HCT116 (cell line): ENCODE data around the gene SERINC5. TPM values are rescaled to one million over a fixed set of nuclear protein-coding genes. Genes with fewer than 3 reads are reported as not detected.

Experiments used
- ATAC-seq: fragments of 200-7000 bp; cut with Tn5 transposase; 2 replicates; pipeline ENCODE4 v1.9.1; 2020; ENCODE audit warnings: mild to moderate bottlenecking, moderate library complexity
- BruUV-seq: library from RNA; stranded (reverse); fragments of 400-500 nt; replicated peaks from 2 replicates; lab custom pipeline; 2021; lab: Mats Ljungman, UMichigan
- CTCF ChIA-PET: fragments of 300-600 bp; sonication (Branson Sonifier 250); formaldehyde crosslinking; loops from one replicate; lab custom pipeline; 2021; ENCODE audit warnings: antibody characterized with exemption; lab: Charles Lee
- POLR2A ChIA-PET: fragments of 300-600, 350-600 bp; sonication (Branson Sonifier 250); formaldehyde crosslinking; loops from one replicate; lab custom pipeline; 2021; ENCODE audit warnings: antibody characterized with exemption; lab: Charles Lee
- RAD21 ChIA-PET, 2 experiments: fragments of 300-600 bp; sonication (Branson Sonifier 250); formaldehyde crosslinking; loops; one replicate each; lab custom pipeline; 2023; ENCODE audit warnings: low total read pairs in 2 of 2; ENCODE audit not compliant: uncharacterized antibody in 2 of 2, unreplicated experiment in 2 of 2, low non-redundant PET in 1 of 2; lab: Charles Lee
- DNase-seq: peaks from one replicate; pipeline ENCODE4 v3.0.0-alpha.2; 2010; ENCODE audit warnings: low read depth, low spot score
- H2AFZ ChIP-seq: fragments of 200-600 bp; shearing (Covaris generic), sonication (generic); 2 replicates; pipeline ENCODE4 v1.6.1; 2017; ENCODE audit warnings: low read depth, mixed run types, mixed read lengths, antibody characterized with exemption, low read length; ENCODE audit not compliant: poor library complexity, severe bottlenecking
- H3K27ac ChIP-seq: 2 replicates; pipeline ENCODE4 v1.5.1; 2012; ENCODE audit warnings: low read depth, low read length
- H3K27me3 ChIP-seq: fragments of 200-600 bp; sonication (generic); 2 replicates; pipeline ENCODE4 v1.6.1; 2016; ENCODE audit warnings: mixed run types, low read length, mixed read lengths; ENCODE audit not compliant: insufficient read depth
- H3K36me3 ChIP-seq, 2 experiments: fragments of 200-500 bp in 1 of 2; fragments of 200-600 bp in 1 of 2; sonication (Bioruptor generic) in 1 of 2; sonication (generic) in 1 of 2; 2 replicates each; pipeline versions ENCODE4 v1.5.1 to v1.6.1; 2014 to 2016; ENCODE audit warnings: low read length in 2 of 2, inconsistent platforms in 1 of 2, mixed read lengths in 1 of 2, mixed run types in 1 of 2; ENCODE audit not compliant: insufficient read depth in 2 of 2, control insufficient read depth in 1 of 2
- H3K4me1 ChIP-seq, 2 experiments: fragments of 200-600 bp in 1 of 2; sonication (generic) in 1 of 2; 2 replicates each; pipeline versions ENCODE4 v1.5.1 to v1.6.1; 2012 to 2017; ENCODE audit warnings: low read length in 2 of 2, inconsistent platforms in 1 of 2, mild to moderate bottlenecking in 1 of 2, mixed read lengths in 1 of 2, mixed run types in 1 of 2, moderate library complexity in 1 of 2; ENCODE audit not compliant: insufficient read depth in 2 of 2, control insufficient read depth in 1 of 2
- H3K4me2 ChIP-seq: fragments of 200-600 bp; sonication (generic); 2 replicates; pipeline ENCODE4 v1.6.1; 2017; ENCODE audit warnings: mixed run types, low read length, mixed read lengths
- H3K4me3 ChIP-seq, 2 experiments: fragments of 200-600 bp in 1 of 2; sonication (generic) in 1 of 2; replicated peaks in 1 of 2; 2 replicates each; pipeline ENCODE4 v1.5.1; 2011 to 2016; ENCODE audit warnings: low read length in 2 of 2, control low read depth in 1 of 2, low read depth in 1 of 2, mild to moderate bottlenecking in 1 of 2, mixed read lengths in 1 of 2, mixed run types in 1 of 2
- H3K79me2 ChIP-seq: fragments of 200-600 bp; sonication (generic); 2 replicates; pipeline ENCODE4 v1.6.1; 2017; ENCODE audit warnings: mild to moderate bottlenecking, mixed run types, low read length, moderate library complexity, mixed read lengths; ENCODE audit not compliant: insufficient read depth
- H3K9ac ChIP-seq: fragments of 200-600 bp; sonication (generic); 2 replicates; pipeline ENCODE4 v1.6.1; 2016; ENCODE audit warnings: low read length, mixed read lengths
- H3K9me2 ChIP-seq: fragments of 200-600 bp; sonication (generic), shearing (Covaris generic); 2 replicates; pipeline ENCODE4 v1.6.1; 2017; ENCODE audit warnings: mixed run types, mild to moderate bottlenecking, moderate library complexity; ENCODE audit not compliant: insufficient read depth
- H3K9me3 ChIP-seq, 2 experiments: fragments of 200-500 bp in 1 of 2; fragments of 200-600 bp in 1 of 2; sonication (Bioruptor generic) in 1 of 2; sonication (generic) in 1 of 2; 2 replicates each; pipeline ENCODE4 v1.6.1; 2014 to 2017; ENCODE audit warnings: low read length in 2 of 2, mixed read lengths in 2 of 2, inconsistent platforms in 1 of 2, low read depth in 1 of 2, mild to moderate bottlenecking in 1 of 2, mixed run types in 1 of 2, moderate library complexity in 1 of 2; ENCODE audit not compliant: control insufficient read depth in 1 of 2, insufficient read depth in 1 of 2
- H4K20me1 ChIP-seq: fragments of 200-600 bp; sonication (generic), shearing (Covaris generic); 2 replicates; pipeline ENCODE4 v1.6.1; 2017; ENCODE audit warnings: mixed run types, mild to moderate bottlenecking, moderate library complexity; ENCODE audit not compliant: insufficient read depth
- CBX3 ChIP-seq: IDR thresholded peaks from 2 replicates; pipeline ENCODE4 v1.6.1; 2012; ENCODE audit warnings: low read depth
- CEBPB ChIP-seq: IDR thresholded peaks from 2 replicates; pipeline ENCODE4 v1.6.1; 2012; ENCODE audit warnings: low read depth
- EGR1 ChIP-seq: IDR thresholded peaks from 2 replicates; pipeline ENCODE4 v1.6.1; 2012; ENCODE audit warnings: low read depth
- ELF1 ChIP-seq: IDR thresholded peaks from 2 replicates; pipeline ENCODE4 v1.6.1; 2012; ENCODE audit warnings: low read depth, borderline replicate concordance
- EZH2 ChIP-seq: fragments of 200-600 bp; sonication (generic); IDR thresholded peaks from 2 replicates; pipeline ENCODE4 v1.6.1; 2017; ENCODE audit warnings: antibody characterized with exemption, mixed run types
- EZH2phosphoT487 ChIP-seq: fragments of 200-600 bp; IDR thresholded peaks from 2 replicates; pipeline ENCODE4 v1.6.1; 2018; ENCODE audit warnings: antibody characterized with exemption, borderline replicate concordance
- POLR2A ChIP-seq: IDR thresholded peaks from 2 replicates; pipeline ENCODE4 v1.7.0; 2011; ENCODE audit warnings: borderline replicate concordance; ENCODE audit not compliant: insufficient read depth, insufficient read length; ENCODE audit errors: extremely low read depth
- POLR2AphosphoS5 ChIP-seq: IDR thresholded peaks from 2 replicates; pipeline ENCODE4 v1.6.1; 2011; ENCODE audit warnings: mild to moderate bottlenecking, low read depth, low read length, moderate library complexity
- RAD21 ChIP-seq: IDR thresholded peaks from 2 replicates; pipeline ENCODE4 v1.6.1; 2012; ENCODE audit warnings: low read depth, mild to moderate bottlenecking
- SIN3A ChIP-seq: IDR thresholded peaks from 2 replicates; pipeline ENCODE4 v1.6.1; 2012; ENCODE audit warnings: low read depth
- SRF ChIP-seq: IDR thresholded peaks from 2 replicates; pipeline ENCODE4 v1.6.1; 2012; ENCODE audit warnings: low read depth
- YY1 ChIP-seq: IDR thresholded peaks from 2 replicates; pipeline ENCODE4 v1.6.1; 2011; ENCODE audit warnings: low read length, low read depth, moderate library complexity, mild to moderate bottlenecking; ENCODE audit not compliant: insufficient replicate concordance; ENCODE audit errors: extremely low read depth
- ZFX ChIP-seq: fragments of 450-650 bp; IDR thresholded peaks from 2 replicates; pipeline ENCODE4 v1.6.1; 2017
- ZNF274 ChIP-seq: fragments of 200-500 bp; sonication (Bioruptor generic); IDR thresholded peaks from 2 replicates; pipeline ENCODE4 v1.6.1; 2014; ENCODE audit warnings: mild to moderate bottlenecking, low read depth, low read length, inconsistent platforms
- intact Hi-C: fragments of 100-400 bp; cut with micrococcal nuclease; formaldehyde crosslinking; loops from 2 replicates; pipeline ENCODE4 v1.10.0; 2022
- total RNA-seq: library from RNA; stranded (reverse); gene quantifications from one replicate; pipeline ENCODE4 v1.2.1, GENCODE V29; 2021; ENCODE audit not compliant: unreplicated experiment
- TF ChIP-seq, protein P1 (sequence below), 3 experiments: fragments of 200-600 bp in 1 of 3; sonication (generic) in 1 of 3; IDR thresholded peaks in 2 of 3; conservative IDR thresholded peaks in 1 of 3; 2 replicates each; pipeline ENCODE4 v1.5.1; 2012 to 2017; ENCODE audit warnings: low read depth in 2 of 3, low read length in 2 of 3, antibody characterized with exemption in 1 of 3, borderline replicate concordance in 1 of 3, control low read depth in 1 of 3, mild to moderate bottlenecking in 1 of 3, mixed read lengths in 1 of 3, mixed run types in 1 of 3, moderate library complexity in 1 of 3; ENCODE audit not compliant: insufficient read depth in 1 of 3
- TF ChIP-seq, protein P2 (sequence below): IDR thresholded peaks from 2 replicates; pipeline ENCODE4 v1.6.1; 2011; ENCODE audit warnings: mild to moderate bottlenecking, low read length, moderate library complexity; ENCODE audit not compliant: insufficient replicate concordance; ENCODE audit errors: extremely low read depth

SERINC5 gene
- total RNA-seq, 1 experiment from 2014 or later = 39.3 TPM

DNA sequence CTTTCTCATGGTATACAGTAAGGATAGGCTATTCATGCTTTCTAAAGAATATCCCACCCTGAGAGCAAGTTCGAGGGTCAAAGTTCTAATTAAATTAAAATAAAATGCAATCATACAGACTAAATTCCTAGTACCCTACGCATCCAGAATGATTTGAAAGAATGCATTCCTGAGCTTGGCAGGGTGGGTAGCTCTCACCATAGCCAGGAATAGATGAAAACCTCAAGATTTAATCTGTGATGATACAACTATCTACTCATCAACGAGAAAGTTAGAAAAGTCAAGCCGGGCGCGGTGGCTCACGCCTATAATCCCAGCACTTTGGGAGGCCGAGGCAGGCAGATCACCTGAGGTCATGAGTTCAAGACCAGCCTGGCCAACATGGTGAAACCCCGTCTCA, 32.3 kb downstream of the SERINC5 start:
- H3K27me3 ChIP-seq = no peaks in the 10 kb centered on the region
- ChIA-PET CTCF (no interaction called here), RAD21 (no interaction called here), POLR2A (no interaction called here)
- no peaks in the 10 kb centered on the region for H3K9me3 ChIP-seq
- H3K79me2 ChIP-seq = no peaks in the 10 kb centered on the region
- TF ChIP-seq POLR2AphosphoS5 (no peak), SIN3A (no peak), CEBPB (no peak), ZNF274 (no peak), EZH2phosphoT487 (no peak), CBX3 (no peak), EZH2 (no peak), SRF (no peak), ZFX (no peak), YY1 (no peak), EGR1 (no peak), RAD21 (no peak), POLR2A (no peak), ELF1 (no peak)
- TF ChIP-seq, protein P1, sequence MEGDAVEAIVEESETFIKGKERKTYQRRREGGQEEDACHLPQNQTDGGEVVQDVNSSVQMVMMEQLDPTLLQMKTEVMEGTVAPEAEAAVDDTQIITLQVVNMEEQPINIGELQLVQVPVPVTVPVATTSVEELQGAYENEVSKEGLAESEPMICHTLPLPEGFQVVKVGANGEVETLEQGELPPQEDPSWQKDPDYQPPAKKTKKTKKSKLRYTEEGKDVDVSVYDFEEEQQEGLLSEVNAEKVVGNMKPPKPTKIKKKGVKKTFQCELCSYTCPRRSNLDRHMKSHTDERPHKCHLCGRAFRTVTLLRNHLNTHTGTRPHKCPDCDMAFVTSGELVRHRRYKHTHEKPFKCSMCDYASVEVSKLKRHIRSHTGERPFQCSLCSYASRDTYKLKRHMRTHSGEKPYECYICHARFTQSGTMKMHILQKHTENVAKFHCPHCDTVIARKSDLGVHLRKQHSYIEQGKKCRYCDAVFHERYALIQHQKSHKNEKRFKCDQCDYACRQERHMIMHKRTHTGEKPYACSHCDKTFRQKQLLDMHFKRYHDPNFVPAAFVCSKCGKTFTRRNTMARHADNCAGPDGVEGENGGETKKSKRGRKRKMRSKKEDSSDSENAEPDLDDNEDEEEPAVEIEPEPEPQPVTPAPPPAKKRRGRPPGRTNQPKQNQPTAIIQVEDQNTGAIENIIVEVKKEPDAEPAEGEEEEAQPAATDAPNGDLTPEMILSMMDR (IDR thresholded peaks at IDR 0.05 in 2 of 3, conservative IDR thresholded peaks at IDR 0.05 in 1 of 3; ENCODE audit: borderline replicate concordance in 1 of 3, insufficient read depth in 1 of 3, low read depth in 2 of 3, low read length in 2 of 3) = no peak
- TF ChIP-seq, protein P2, sequence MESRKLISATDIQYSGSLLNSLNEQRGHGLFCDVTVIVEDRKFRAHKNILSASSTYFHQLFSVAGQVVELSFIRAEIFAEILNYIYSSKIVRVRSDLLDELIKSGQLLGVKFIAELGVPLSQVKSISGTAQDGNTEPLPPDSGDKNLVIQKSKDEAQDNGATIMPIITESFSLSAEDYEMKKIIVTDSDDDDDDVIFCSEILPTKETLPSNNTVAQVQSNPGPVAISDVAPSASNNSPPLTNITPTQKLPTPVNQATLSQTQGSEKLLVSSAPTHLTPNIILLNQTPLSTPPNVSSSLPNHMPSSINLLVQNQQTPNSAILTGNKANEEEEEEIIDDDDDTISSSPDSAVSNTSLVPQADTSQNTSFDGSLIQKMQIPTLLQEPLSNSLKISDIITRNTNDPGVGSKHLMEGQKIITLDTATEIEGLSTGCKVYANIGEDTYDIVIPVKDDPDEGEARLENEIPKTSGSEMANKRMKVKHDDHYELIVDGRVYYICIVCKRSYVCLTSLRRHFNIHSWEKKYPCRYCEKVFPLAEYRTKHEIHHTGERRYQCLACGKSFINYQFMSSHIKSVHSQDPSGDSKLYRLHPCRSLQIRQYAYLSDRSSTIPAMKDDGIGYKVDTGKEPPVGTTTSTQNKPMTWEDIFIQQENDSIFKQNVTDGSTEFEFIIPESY = no peak
- no peaks in the 10 kb centered on the region for H3K9me2 ChIP-seq
- H4K20me1 ChIP-seq = no peaks in the 10 kb centered on the region
- no peak overlapping the region for H3K27ac ChIP-seq
- H3K36me3 ChIP-seq = no peaks in the 10 kb centered on the region
- H3K4me1 ChIP-seq = peaks cover 9 to 10% of the 10 kb centered on the region in 2 experiments
- H2AFZ ChIP-seq = no peak overlapping the region
- H3K4me2 ChIP-seq = no peak overlapping the region
- DNase-seq (no peak), ATAC-seq (no peak)
- intact Hi-C loops = no loop called here
- BruUV-seq = no TSS peak
- H3K9ac ChIP-seq = no peak overlapping the region
- H3K4me3 ChIP-seq = no peak overlapping the region
